ENCODE data around the gene ARHGEF28. TPM values are rescaled to one million over a fixed set of nuclear protein-coding genes. Genes with fewer than 3 reads are reported as not detected.

The ARHGEF28 gene
- total RNA-seq, 6 experiments from 2014 or later = 3.0 to 14.9 (median 6.4) TPM

DNA sequence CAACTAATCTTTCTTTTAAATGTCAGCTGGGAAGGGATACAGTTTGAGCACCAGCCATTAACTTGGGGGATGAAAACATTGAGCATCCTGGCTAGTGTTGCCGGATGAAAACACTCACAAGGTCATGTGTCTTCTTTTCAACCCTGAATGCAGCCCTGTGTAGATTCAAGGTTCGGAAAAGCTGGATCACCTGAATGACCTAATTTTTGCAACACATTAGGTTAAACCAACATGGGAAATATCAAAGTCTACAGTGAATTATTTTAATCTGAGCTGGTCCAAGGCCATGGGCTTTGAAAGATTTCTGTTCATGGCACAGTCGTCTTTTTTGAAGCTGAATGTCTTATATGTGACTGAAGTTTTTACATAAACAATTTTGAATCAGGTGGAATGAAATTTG is 281.2 kb downstream of the ARHGEF28 start:
- intact Hi-C loops (cut with DNase I) = loop anchor here in 1 of 2 donors (10.0 kb wide), 1 partner anchor 738 kb away; the partner anchor contains the start of gene ENC1
- ATAC-seq (peak; percentile 53 to 81 (median 74)), DNase-seq (no peak)
- Histone ChIP-seq H3K9me3 (no peaks in the 10 kb centered on the region), H3K4me3 (no peak overlapping the region), H3K27me3 (no peaks in the 10 kb centered on the region), H3K36me3 (peaks cover 0 to 12% (median 0%) of the 10 kb centered on the region in 4 donors), H3K4me1 (peaks cover 0 to 12% (median 2%) of the 10 kb centered on the region in 4 donors), H3K27ac (no peak overlapping the region)
- TF ChIP-seq, protein P1, sequence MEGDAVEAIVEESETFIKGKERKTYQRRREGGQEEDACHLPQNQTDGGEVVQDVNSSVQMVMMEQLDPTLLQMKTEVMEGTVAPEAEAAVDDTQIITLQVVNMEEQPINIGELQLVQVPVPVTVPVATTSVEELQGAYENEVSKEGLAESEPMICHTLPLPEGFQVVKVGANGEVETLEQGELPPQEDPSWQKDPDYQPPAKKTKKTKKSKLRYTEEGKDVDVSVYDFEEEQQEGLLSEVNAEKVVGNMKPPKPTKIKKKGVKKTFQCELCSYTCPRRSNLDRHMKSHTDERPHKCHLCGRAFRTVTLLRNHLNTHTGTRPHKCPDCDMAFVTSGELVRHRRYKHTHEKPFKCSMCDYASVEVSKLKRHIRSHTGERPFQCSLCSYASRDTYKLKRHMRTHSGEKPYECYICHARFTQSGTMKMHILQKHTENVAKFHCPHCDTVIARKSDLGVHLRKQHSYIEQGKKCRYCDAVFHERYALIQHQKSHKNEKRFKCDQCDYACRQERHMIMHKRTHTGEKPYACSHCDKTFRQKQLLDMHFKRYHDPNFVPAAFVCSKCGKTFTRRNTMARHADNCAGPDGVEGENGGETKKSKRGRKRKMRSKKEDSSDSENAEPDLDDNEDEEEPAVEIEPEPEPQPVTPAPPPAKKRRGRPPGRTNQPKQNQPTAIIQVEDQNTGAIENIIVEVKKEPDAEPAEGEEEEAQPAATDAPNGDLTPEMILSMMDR (IDR thresholded peaks at IDR 0.05) = no peak
- TF ChIP-seq POLR2A (IDR thresholded peaks at IDR 0.05) = no peak
- WGBS (ENCODE audit: insufficient coverage, low coverage, low lambda C conversion rate, missing lambda C conversion rate) = 20% methylated on average over 3 of the region's 3 CpGs

- TF ChIP-seq POLR2A (IDR thresholded peaks at IDR 0.05) = no peak
- TF ChIP-seq, protein P1 (IDR thresholded peaks at IDR 0.05) = no peak
- H3K4me1 ChIP-seq = peaks cover 0 to 8% (median 0%) of the 10 kb centered on the region in 4 donors
- DNase-seq (no peak), ATAC-seq (peak in 3 of 4 donors; percentile 16 to 65 (median 29))
- peaks cover 0 to 12% (median 0%) of the 10 kb centered on the region in 4 donors for H3K36me3 ChIP-seq
- no peak overlapping the region for H3K27ac ChIP-seq
- H3K4me3 ChIP-seq = no peak overlapping the region
- 13% methylated on average over 2 of the region's 2 CpGs for WGBS (ENCODE audit: insufficient coverage, low coverage, low lambda C conversion rate, missing lambda C conversion rate)
- no peaks in the 10 kb centered on the region for H3K27me3 ChIP-seq
- intact Hi-C loops (cut with DNase I) = loop anchor here in 1 of 2 donors (10.0 kb wide), 1 partner anchor 736 kb away; the partner anchor contains the start of gene ENC1
- no peaks in the 10 kb centered on the region for H3K9me3 ChIP-seq
Observed at GRCh38 chr5:73908395-73908794, 282.4 kb downstream of the ARHGEF28 start.

DNA sequence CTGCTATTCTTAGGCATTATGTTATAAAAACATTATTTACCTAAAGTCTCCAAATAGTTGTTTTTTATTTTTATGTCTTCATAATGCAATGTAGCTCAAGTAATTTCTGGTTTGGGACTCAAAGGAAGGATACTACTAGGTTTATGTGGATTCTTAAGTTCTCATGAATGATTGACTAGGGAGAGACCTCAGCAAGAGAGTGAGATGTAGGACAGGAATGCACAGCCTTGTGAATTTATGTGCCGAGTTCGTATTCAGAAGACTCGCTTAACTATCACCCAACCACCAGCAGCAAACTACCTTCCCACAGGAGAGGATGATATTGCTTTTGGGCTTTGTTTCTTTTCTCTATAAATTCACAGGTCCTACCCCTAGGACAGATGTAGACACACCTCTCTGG is 282.9 kb downstream of the ARHGEF28 start:
- intact Hi-C loops (cut with DNase I) = loop anchor here in 1 of 2 donors (10.0 kb wide), 1 partner anchor 736 kb away; the partner anchor contains the start of gene ENC1
- WGBS (ENCODE audit: insufficient coverage, low coverage, low lambda C conversion rate, missing lambda C conversion rate) = 93% methylated on average over 3 of the region's 3 CpGs
- Histone ChIP-seq H3K4me3 (no peak overlapping the region), H3K27ac (no peak overlapping the region), H3K27me3 (no peaks in the 10 kb centered on the region), H3K4me1 (peaks cover 0 to 8% (median 0%) of the 10 kb centered on the region in 4 donors), H3K9me3 (no peaks in the 10 kb centered on the region), H3K36me3 (peaks cover 0 to 12% (median 0%) of the 10 kb centered on the region in 4 donors)
- ATAC-seq (no peak), DNase-seq (no peak)
- TF ChIP-seq, protein P1 (IDR thresholded peaks at IDR 0.05) = no peak
- no peak for TF ChIP-seq POLR2A (IDR thresholded peaks at IDR 0.05)

DNA sequence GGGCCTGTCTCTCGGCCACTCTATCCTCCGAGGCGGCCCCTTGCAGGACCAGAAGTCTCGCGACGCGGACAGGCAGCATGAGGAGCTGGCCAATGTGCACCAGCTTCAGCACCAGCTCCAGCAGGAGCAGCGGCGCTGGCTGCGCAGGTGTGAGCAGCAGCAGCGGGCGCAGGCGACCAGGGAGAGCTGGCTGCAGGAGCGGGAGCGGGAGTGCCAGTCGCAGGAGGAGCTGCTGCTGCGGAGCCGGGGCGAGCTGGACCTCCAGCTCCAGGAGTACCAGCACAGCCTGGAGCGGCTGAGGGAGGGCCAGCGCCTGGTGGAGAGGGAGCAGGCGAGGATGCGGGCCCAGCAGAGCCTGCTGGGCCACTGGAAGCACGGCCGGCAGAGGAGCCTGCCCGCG is 283.5 kb downstream of the ARHGEF28 start:
- TF ChIP-seq, protein P1 (IDR thresholded peaks at IDR 0.05) = no peak
- TF ChIP-seq POLR2A (IDR thresholded peaks at IDR 0.05) = no peak
- Histone ChIP-seq H3K4me3 (no peak overlapping the region), H3K4me1 (peaks cover 0 to 8% (median 0%) of the 10 kb centered on the region in 4 donors), H3K27ac (no peak overlapping the region), H3K36me3 (peaks cover 0 to 11% (median 0%) of the 10 kb centered on the region in 4 donors), H3K27me3 (no peaks in the 10 kb centered on the region), H3K9me3 (no peaks in the 10 kb centered on the region)
- intact Hi-C loops (cut with DNase I) = loop anchor here in 1 of 2 donors (10.0 kb wide), 1 partner anchor 735 kb away; the partner anchor contains the start of gene ENC1
- DNase-seq (no peak), ATAC-seq (peak in 1 of 4 donors; percentile 24)
- 100% methylated on average over 3 of the region's 27 CpGs for WGBS (ENCODE audit: insufficient coverage, low coverage, low lambda C conversion rate, missing lambda C conversion rate)

Data from right lobe of liver (tissue), 6 donors.